Stimulated activated CD8-positive, alpha-beta memory T cell treated with anti-CD3 and anti-CD28 coated beads, Interleukin-4, amount 100 ng/mL, for 24 hours (primary cell): ENCODE measurements around the gene ADAMTSL4.

Source experiments
- DNase-seq: peaks from one replicate; pipeline ENCODE4 v3.0.0-alpha.2; 2020; ENCODE audit warnings: low read depth

ADAMTSL4 gene

DNA sequence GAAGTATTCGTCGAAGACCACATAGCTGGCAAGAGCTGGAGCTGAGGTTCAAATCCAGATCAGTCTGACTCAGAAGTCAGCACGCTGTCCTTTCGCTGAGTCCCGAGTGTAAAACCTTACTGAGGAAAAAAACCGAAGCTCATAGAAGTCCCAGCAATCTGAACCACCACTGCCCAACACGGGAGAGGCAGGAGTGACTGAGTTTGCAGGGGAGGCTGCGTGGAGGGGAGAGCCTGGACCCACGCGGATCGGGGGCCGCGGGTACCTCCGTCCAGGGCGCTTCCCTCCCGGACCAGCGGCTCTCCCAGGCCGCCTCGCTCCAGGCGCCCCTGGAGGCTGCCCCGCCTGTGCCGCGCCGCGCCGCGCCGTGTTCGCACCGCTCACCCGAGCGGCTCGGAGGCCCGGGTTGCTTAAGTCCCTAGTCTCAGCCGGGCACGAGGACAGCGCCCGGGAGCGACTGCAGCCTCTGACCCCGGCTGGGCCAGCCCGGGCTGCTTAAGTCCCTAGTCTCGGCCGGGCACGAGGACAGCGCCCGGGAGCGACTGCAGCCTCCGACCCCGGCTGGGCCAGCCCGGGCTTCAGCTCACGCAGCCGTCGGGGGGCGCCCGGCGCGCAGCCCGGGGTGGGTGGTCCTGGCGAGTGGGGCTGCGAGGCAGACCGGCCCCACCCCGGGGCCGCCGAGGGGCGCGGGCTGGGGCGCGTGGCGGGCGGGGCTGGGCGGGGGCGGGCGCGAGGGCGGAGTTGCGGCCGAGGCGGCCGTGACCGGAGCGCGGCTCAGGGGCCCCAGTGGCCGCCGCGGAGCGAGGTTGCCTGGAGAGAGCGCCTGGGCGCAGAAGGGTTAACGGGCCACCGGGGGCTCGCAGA lies at the start of gene ADAMTSL4:
ADAMTSL4 (plus strand) TSS at position 777 of the 864 bp plus-strand sequence. CDS start 2,881 bp downstream, outside the sequence.
- DNase-seq: no peak

DNA sequence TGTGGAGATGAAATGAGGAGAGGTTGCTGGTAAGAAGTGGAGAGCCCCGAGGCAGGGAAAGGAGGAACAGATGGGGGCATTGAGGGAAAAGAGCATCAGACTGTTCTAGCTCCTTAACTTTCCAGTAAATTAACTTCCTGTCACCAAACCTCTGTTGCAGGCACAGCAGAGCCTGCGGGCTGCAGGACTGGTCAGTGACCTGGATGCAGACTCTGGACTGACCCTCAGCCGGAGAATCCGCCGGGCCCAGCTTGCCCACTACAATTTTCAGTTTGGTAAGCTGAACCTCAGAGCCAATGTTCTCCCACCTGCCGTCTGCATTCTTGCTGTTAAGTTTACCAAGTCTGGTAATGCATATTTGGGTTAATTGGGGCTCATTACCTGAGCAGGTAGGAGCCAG lies 43.8 kb upstream of the ADAMTSL4 start:
- no peak for DNase-seq

DNA sequence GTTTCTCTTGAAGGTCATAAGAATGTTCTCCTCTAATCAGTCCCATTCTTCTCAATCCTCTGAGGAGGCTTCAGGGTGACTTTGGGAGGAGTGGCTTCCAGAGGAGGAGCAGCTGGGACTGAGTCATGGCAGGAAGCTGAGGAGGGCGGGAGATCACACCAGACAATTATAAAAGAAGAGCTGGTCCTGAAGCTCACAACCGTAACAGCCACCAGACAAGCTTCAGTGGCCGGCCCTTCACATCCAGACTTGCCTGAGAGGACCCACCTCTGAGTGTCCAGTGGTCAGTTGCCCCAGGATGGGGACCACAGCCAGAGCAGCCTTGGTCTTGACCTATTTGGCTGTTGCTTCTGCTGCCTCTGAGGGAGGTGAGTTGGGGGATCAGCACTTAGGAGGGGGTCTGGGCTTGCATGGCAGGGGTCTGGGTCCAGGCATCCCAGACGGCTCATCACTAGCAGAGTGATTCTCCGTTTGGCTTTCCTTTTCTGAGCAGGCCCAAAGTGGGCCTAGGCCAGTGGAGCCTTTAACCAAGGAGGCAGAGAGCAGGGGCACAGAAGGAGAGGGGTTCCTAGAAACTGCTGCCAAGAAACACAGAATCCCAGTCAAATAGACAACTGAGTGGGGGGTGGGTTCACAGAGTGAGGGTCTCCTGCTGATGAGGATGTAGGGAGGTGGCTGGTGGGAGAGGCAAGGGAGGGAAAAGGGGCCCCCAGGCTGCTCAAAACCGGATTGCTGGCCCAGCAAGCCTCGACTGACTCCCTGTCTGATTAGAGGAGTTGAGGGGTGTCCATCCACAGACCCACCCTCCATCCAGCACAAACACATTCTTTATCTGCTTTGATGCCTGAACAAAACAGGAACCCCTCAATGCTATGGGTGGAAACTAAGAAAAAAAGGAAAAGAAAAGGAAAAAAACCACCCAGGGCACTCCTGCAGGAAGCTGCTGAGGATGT lies 41.0 kb upstream of the ADAMTSL4 start, which contains the start of gene ECM1:
ECM1 (plus strand) TSS at position 198 of the 953 bp plus-strand sequence; CDS start at position 299, 101 bp downstream.
- DNase-seq: no peak

DNA sequence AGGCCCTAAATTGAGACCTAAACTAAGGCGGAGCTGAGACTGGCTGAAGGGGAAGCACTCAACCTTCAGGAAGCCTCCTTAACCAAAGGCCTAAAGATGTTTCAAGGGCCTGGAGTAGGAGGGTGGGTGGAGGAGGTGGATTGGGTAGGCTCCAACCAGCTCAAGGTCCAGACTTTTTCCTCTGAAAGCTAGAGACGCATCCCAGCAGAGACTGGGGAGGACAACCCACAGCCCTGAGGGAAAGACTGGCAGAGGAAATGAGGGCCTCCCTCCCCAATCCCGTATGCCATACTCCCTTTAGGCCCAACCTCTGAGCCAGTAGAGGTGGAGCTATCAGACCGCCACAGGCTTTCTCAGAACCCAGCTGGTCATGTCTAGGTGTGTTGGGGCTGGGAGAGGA lies 40.2 kb upstream of the ADAMTSL4 start:
- no peak for DNase-seq

DNA sequence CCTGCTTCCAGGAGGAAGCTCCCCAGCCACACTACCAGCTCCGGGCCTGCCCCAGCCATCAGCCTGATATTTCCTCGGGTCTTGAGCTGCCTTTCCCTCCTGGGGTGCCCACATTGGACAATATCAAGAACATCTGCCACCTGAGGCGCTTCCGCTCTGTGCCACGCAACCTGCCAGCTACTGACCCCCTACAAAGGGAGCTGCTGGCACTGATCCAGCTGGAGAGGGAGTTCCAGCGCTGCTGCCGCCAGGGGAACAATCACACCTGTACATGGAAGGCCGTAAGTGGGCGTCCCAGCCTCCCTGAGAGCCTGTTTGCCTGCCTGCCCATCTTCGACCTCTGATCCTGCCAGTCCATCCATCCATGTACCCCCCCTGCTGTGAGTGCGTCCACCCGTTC lies 37.7 kb upstream of the ADAMTSL4 start:
- DNase-seq: no peak

DNA sequence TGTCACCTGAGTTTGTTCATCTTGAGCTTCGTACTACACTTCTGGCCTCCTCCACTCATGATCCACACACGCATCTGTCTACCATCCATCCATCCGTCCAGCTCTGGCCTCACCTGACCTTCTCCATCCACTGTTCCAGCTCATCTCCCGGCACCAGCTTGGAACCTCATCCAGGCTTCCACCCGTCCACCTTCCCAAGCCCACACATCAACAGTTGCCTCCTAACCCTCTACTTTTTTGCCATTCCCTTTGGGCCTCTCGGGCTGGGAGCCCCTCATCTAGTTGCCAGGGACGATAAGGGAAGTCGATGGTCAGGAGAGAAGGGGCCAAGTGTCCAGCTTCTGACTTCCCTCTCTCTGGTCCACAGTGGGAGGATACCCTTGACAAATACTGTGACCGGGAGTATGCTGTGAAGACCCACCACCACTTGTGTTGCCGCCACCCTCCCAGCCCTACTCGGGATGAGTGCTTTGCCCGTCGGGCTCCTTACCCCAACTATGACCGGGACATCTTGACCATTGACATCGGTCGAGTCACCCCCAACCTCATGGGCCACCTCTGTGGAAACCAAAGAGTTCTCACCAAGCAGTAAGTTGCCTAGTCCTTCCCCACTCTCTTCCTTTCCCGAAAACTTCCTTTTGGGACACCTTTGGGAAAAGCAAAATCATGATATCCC lies 37.1 kb upstream of the ADAMTSL4 start:
- no peak for DNase-seq

DNA sequence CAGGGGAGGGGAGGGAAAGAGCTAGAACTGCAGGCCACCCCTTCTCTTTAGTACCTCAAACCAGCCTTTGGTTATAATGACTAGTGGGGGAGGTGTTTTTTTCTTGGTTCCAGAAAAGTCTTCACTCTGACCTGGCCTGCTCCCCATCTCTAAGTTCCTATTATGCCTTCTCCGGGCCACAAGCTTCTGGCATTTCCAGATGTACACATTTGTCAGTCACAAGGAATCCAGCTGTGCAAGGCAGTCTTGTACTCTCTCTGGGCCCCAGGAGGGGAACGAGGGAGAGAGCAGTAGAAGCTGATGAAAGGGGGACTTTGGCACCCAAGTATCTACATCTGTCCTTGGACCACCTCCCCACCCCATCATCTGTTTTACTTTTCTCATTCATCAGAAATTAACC lies 36.4 kb upstream of the ADAMTSL4 start:
- no peak for DNase-seq

DNA sequence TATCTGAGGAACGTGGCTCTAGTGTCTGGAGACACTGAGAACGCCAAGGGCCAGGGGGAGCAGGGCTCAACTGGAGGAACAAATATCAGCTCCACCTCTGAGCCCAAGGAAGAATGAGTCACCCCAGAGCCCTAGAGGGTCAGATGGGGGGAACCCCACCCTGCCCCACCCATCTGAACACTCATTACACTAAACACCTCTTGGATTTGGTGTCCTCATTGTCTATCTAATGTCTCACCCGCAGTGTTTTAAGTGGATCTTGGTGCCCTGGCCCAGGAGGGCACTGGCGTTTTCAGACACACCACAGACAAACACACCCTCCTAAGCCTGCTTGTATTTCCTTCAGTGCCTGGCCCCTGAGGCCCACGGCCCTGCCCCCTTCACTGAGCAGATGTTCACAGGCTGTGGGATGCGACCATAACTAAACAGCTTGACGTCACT lies 35.8 kb upstream of the ADAMTSL4 start:
- no peak for DNase-seq

DNA sequence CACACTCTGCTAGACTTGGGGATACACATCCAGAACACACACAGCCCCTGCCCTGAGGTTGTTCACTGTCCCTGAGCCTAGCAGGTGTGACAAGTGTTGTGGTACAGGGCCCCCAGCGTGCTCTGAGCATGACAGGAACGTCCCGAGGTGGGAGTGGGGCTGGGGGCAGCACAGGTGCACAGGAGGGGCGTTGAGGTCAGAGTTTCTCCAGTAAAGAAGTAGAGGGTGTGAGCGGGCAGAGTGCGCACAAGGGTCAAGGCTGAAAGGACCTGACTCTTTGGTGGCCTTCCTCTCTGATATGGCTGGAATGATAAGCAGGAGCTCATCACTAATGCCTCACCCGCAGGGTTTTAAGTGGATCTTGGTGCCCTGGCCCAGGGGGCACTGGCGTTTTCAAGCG lies 34.9 kb upstream of the ADAMTSL4 start:
- DNase-seq: no peak

DNA sequence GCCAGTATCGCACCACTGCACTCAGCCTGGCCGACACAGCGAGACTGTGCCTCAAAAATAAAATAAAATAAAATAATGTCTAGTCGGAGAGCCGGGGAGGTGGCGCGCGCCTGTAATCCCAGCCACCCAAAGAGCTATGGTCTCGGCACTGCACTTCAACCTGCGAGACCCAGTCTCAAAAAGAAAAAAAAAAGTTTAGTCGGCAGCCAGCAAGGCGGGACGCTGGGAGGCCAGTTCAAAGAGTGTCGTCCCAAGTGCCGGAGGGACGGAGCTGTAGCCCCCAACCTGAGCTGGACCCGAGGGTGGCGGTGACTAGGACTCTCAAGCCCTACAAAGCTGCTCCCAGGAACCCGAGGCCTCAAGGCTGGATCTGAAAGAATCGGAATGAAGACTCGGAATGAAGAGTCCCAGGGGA lies 34.3 kb upstream of the ADAMTSL4 start:
- peak; percentile 4 for DNase-seq

DNA sequence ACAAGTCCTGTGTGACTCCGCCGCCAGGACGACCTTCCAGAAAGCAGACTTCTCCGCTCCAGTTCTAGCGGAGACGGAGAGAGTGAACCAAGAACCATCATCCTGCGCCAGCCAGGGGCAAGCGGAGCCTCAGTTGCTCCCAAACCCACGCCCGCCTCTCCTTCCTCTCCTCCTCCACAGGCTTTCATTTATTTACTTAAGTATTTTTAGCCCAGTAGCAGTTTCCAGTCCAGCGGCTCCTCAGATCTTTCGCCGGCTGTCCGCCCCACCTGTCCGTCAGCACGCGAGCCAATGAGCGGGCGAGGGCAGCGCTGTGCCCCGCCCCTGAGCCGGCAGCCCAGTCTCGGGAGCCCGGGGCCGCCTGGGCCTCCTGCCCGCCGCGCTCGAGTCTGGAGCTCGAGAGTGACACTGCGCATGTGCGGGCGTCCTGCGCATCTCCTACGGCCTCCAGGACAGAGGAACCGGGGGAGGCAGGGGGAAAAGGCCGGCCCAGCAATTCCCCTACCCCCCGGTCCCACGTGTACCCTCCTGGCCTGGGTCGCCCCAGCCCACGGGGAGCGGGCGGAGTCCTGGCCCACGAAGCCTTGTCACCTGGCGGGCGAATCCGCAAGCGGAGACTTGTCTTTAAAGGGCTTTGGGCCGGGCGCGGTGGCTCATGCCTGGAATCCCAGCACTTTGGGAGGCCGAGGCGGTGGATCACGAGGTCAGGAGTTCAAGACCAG lies 33.7 kb upstream of the ADAMTSL4 start, which contains the start of gene FALEC:
FALEC (plus strand) TSS at position 425 of the 722 bp plus-strand sequence.
- DNase-seq: peak; percentile 87

DNA sequence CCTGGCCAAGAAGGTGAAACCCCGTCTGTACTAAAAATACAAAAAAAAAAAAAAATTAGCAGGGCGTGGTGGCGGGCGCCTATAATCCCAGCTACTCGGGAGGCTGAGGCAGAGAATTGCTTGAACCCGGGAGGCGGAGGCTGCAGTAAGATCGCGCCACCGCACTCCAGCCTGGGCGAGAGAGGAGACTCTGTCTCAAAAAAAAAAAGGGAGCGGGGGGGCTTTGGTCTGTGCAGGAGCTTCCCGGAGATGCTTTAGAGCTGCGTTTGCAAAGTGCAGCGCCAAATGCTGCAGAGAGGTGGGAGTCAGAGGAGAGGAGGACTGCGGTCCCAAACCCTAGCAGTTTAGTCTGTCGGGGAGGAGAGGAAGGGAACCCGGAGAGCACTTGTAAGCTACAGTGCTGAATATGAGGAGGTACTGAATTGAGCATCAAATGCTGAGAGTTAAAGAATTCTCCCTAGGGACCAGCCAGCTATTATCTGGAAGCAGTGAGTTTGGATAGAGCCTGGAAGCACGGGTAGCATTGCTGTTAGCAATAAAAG lies 33.1 kb upstream of the ADAMTSL4 start:
- no peak for DNase-seq

DNA sequence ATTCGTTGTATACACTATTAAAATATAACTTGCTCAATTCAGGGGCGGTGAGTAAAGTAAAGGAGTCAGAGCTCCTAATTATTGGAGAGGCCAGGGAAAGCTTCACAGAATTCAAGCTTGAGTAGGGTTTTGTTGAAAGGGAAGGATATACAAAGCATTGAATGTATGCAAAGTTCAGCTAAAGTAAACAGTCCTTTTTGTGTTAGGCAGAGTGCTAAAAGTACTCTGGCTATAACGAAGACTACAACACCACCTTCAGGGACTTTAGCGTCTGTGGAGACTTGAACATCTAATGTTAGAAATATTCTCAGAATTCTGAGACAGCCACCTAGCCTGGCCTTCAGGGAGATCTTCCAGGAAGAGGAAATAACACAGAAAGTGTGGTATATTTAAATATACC lies 32.6 kb upstream of the ADAMTSL4 start:
- DNase-seq: no peak

DNA sequence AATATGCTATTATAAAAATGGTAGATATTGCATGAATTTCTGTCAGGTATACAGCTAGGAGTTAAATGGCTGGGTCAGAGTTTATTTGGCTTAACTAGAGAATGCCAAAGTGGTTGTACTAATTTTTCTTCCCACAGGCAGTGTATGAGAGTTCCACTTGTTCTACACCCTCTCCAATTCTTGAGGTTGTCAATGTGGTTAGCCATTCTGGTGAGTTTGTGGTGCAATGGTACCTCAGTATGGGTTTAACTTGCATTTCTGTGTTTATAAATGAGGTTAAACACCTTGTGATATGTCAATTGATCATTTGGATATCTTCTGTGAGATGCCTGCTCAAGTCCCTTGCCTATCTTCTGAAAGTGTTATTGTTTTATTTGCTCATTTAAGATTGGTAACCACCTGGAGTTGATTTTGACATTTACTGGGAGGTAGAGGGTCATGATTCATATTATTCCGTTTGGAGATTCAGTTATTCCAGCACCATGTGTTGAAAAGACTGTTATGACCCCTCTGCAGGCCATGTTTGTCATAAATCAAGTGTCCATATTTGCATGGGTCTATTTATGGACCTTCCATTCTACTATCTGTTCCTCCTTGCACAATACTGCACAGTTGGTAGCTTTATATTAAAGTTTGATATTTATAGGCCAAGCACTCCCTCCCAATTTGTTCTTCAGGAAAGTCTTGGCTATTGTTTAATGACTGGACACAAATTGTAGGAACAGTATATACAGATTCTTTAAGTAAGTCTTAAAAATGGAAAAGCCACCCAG lies 27.8 kb upstream of the ADAMTSL4 start:
- DNase-seq: no peak

DNA sequence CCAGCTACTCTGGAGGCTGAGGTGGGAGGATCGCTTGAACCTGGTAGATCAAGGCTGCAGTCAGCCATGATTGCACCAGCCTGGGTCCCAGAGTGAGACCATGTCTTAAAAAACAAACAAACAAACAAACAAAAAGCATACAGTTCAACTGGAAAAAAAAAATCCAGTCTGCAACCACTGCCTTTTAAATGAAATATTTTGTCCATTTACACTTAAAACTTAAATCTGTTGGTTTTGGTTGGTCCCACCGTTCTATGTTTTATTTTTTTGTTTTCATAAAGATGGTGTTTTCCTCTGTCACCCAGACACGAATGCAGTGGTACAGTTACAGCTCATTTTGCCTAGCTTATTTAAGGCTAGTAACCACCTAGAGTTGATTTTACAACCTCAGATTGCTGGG lies 23.9 kb upstream of the ADAMTSL4 start:
- DNase-seq: no peak

DNA sequence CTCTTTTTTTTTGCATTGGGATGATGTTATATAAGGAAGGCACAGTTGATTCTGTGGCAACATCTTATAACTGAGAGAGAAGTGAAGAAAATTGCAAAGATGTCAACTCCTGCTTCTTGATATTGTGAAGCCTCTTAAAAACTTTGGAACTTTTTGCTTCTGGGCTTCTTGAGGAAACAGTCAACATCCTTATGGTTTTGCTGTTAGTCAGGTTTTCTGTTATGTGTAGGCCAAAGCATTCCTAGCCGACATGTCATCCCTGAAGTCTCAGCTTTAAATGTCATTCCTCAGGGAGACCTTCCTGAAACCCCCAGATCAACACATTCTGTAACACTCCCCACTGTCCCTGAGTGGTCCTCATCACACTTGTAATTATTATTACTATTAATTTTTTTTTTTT lies 21.0 kb upstream of the ADAMTSL4 start:
- DNase-seq: no peak

DNA sequence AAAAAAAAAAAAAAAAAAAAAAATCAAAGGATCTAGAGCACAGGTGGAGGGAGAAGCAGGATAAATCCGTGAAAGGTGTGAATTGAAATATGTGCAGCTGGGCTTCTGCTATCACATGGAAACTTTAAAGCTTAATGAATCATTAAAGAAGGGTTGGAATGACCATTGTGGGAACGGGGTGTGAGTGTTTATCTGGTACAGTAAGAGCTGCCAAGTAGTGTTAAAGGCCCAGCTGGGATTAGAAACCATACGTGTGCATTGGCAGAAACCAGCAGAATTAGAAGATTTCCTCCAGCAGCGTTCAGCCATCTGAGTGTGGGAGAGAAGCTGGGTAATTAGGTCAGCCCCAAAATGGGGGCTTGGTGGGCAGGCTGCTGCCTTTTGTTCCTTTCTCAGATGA lies 20.2 kb upstream of the ADAMTSL4 start:
- DNase-seq: no peak

DNA sequence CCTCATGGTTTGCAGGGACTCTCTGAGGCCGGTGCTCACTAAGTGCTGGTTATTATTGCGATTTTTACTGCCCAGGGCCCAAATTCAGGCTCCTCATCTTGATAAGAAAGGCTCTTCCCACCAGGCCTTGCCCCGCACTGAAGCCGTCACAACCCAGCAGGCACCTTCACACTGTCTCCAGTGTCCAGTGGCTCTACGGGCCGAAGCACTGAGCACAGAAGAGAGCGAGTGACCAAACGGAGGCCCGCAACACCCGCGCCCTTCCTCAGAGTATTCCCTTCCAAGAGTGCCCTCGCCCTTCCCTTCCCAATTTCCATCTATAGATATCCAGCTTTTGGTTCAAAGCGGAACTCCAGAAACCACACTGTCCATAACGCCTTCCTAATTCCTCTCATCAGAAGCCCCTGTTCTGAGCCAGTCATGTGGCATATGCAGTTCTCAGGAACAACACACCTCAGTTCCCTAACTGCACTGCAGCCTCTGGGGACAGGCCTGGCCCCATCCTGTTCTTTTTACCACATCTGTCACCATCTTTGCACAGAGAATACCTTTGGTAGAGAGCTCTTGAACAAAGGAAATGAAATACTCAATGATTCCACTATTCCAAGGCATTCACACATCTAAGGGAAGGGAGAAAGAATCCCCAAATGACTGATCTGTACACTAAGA lies 18.6 kb upstream of the ADAMTSL4 start:
- no peak for DNase-seq

DNA sequence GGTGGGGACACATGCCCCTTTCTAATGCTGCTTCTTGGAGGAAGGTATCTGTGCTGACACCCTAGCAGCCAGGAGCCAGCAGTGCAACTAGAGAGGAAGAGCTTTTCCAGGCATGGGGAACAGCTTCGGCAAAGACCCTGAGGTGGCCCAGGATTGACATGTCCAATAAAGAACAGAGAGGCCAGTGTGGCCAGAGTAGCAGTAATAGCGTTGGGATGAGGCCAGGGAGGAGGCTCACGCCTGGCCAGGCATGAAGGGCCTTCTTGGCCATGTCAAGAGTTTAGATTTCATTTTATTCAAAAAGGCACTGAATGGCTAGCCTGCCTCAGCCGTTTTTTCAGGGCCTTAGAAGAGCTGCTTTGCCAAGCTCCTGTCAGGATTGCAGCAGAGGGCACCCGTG lies 16.3 kb upstream of the ADAMTSL4 start:
- no peak for DNase-seq

DNA sequence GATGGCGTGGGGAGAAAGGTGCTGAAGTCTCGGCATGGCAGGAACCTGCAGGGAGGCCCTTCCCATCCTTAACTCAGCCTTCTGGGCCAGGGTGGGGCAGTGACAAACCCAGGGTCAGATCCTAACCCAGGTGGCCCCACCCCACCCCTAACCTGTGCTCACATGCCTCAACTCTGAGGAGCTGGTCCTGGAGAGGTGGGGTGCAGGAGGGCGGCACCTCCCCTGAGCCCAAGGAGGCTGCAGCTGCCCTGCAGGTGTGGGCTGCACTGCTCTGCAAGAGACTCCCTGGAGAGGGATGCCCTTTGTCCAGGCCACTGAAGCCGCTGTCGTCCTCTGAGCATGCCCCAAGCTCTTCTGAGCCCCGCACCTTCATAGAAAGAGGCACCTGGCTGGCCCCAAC lies 15.2 kb upstream of the ADAMTSL4 start:
- DNase-seq: no peak
